Measurements from ENCODE around the gene TNN.

The TNN gene

DNA sequence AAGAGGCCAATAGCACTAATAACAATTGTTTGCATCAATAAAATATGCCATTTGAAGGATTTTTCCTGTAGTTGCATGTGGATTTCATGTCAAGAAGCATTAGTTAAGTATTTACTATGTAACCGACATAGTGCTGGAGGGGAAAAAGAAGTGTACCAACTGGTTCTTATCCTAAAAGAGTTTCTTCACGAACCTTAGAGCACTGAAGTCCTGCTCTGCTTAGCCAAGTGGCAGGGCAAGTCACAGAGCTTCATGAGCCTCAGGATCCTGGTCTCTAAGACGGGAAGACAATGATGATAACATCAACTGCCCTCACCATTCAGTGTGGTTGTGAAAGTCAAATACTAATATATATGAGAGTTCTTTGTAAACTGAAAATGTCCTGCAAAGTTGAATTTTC lies 110.8 kb downstream of the TNN start:
- no peak for DNase-seq

DNA sequence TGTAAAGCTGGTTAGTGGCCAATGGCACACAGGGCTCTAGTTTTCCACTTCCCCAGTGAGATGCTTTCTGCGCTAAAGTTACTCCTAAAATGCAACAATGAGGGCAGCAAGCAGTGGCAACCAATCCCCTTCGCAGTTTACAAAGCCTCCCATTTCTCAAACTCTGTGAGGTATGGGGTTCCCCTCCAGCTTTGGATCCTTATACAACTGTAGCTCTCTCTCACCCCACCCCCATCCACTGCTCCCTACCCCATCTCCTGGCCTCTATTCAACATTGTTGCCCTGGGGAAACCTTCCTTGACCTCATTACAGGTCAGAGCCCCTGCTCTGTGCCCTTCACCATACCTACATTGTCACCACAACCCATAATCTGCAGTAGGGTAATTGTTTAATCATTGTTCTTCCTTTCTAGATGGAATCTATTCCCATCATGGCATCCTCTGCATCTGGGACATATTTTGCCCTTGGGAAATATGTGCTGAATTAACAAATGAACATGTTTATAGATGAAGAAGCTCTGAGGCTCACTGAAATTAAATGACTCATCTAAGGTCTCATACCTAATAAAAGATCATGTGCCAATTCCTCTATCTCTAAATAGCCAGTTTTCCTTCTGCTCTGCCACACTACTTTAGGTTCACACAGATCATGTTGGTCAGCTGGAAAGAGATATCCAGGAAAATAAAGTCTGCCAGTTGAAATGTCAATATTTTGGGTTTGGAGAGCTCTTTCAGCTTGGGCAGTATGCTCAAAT lies 112.4 kb downstream of the TNN start:
- no peak for DNase-seq

DNA sequence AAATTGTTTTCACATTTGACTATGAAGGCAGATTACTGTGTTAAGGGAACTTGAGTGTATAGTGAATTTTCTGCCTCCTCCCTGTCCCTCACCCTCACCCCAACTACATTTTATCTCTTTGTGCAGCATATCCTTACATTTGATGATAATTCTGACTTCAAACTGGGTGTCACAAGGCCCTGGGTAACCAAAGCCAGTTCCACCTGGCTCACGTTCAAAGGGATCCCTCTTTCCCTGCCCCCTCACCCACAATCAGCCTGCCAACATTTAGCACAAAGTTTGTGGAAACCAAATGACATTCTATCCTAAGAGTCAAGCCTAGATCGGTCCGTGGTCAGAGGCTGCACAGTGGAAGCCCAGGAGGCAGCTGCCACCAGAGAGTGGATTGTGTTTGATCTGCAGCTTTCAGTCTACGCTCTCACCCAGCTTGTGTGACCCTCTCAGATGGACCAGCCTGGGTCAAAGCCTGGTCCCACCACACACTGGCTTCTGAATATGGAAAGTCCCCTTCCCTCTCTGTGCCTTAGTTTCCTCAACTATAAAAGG lies 114.6 kb downstream of the TNN start:
- no peak for DNase-seq

DNA sequence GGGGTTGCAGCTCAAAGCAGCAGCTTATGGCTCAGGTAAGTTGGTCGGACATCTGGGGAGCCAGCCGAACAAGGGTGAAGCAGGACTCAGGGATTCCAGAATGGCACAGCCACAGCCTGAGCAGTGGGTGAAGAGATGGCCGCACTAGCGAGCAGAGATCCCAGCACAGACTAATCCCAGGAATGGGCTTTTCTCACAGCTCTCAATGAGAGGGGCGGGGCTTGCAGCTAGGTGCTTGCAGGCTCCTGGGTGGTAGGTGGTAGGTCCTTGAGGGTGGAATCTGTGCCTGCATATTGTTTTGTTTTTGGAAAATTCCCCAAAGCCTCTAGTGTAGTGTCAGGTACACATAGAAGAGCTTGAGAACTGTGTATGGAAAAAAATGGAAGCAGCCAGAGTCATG lies 116.0 kb downstream of the TNN start:
- no peak for DNase-seq

DNA sequence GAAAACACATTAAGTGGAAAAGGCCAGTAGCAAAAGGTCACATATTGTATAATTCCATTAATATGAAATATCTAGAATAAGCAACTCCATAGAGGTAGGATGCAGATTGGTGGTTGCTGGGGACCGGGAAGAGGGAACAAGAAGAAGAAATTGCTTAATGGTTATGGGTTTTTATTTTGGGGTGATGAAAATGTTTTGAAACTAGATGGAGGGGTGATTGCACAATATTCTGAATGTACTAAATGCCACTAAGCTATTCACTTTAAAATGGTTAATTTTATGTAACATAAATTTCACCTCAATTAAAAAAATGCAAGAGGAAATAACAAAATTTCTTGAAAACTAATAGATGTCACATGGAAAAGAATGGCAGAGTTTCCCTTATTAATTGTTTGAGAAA lies 118.3 kb downstream of the TNN start:
- no peak for DNase-seq

DNA sequence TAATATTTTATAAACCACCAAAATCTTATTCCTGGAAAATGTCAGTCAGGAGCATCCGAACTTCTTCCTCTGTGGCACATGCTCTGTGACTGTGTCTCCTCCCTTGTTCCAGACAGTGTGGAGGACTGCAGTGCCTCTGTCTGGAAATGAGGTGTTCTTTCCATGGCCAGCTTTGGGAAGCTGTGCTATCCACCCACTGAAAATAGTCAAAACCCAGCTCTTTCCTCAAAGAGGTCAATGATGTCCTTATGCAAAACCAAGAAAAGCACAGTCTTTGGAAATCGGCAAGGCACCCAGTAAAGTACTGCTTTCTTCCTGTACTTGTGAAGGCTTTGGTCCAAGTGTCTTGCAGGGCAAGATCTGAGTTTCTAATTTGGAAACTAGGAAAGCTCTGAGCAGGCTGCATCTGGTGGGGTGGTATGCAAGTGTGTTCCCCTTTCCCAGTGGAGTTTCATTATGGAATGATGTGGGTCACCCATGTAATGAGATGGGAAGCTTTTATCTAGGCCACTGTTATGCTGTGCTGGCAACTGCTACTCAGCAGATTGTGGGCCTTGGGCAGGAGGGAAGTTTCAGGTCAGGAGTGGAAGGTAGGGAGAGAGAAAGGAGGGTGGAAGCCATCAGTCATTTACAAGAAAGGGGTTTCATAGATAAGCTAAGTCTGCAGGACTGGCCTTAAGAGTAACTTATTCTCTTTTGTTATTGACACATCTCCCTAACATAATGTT lies 119.0 kb downstream of the TNN start:
- no peak for DNase-seq

DNA sequence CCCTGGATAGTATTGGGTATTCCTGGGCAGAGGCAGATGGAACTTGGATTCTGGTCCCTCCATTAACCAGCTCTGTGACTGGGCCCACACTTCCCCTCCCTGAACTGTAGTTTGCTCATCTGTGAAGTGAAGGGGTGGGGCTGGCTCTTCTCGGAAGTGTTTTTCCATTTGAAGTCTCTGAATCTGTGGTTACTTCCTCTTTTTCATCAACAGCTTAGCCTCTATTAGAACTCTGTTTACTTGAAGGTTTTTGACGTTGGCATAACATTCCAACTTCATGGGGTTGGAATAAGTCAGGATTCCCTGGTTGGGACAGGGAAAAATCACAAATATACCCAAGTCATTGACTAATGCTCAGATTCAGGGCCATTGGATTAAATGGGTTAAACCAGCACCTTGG lies 121.3 kb downstream of the TNN start:
- peak; percentile 10 for DNase-seq

DNA sequence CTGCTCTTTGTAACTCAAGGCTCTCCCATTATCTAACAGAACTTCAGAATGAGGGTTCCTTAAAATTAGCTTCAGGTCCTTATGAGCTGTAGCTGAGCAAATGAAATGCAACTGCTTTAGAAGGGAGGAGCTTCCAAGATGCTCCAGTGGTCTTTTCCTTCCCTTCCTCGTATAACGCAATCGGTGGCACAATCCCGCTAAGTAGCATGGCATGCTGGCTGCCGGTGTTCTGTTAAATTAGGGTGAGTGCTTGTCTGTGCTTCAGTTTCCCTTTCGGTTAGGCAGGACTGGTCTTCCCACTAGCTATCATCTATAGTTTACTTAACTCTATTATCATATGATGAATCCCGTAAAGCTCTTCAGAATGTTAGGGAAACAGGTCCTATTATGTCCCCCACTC lies 124.0 kb downstream of the TNN start:
- no peak for DNase-seq

DNA sequence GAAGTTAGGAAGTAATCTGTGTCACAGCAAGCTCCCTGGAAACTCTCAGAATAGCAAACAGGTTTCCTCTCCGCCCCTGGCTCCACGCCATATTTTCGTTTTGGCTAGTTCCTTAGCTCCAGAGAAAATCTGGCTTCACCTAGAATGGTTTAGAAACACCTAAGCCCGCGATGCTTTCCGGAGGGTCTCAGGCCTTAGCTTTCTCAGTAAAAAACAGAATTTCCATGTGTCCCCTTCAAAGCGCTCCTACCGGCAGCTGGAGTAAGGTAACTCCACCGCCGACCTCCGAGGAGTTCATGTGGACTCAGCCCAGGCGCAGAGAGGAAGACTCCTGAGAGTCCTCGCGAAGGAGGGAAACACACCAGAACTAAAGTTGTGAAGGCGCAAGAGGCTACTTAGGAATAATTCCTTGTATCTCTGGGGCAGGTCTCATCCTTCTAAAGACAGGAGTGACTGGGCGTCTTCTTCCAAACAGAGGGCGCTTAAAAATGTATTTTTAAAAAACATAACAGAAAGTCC lies 124.5 kb downstream of the TNN start:
- DNase-seq, result no peak

GRCh38 chr1:175192630-175193526 lies 125.2 kb downstream of the TNN start, which contains the start of gene KIAA0040:
Gene KIAA0040 (minus strand): TSS chr1:175192776. CDS start chr1:175161013, 31,763 bp downstream.
- DNase-seq, result no peak

GRCh38 chr1:175193527-175193910 lies 125.9 kb downstream of the TNN start:
- no peak for DNase-seq

- DNase-seq, result no peak
Measured at GRCh38 chr1:175195281-175195680, 127.6 kb downstream of the TNN start.

GRCh38 chr1:175195798-175196197 lies 128.2 kb downstream of the TNN start:
- DNase-seq, result no peak

DNA sequence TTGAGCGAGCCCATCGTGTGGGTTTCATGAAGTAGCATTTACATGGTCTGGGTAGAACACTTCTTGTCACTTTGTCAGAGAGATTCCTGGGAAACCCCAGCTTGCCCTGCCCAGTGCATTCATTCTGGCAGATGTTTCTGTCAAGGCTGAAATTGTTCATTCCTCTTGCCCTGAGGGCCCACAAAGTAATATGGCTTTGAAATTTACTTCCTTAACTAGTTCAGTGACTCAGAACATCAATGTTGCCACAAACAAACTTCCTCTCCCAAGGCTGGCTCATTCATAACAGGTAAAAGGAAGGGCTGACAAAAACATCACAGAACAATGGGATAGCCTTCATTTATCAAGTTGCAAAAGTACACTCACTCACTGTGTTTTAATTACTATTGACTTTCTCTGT lies 129.9 kb downstream of the TNN start:
- peak; percentile 27 for DNase-seq

All from KG1 (cell line).